HG02884 (cell line): ENCODE results near the gene SELENOO.

Experiments
- ATAC-seq: cut with Tn5 transposase; IDR thresholded peaks from one replicate; pipeline ENCODE4 v1.9.1; 2021; ENCODE audit warnings: mild to moderate bottlenecking, moderate library complexity; ENCODE audit not compliant: unreplicated experiment

The SELENOO gene

DNA sequence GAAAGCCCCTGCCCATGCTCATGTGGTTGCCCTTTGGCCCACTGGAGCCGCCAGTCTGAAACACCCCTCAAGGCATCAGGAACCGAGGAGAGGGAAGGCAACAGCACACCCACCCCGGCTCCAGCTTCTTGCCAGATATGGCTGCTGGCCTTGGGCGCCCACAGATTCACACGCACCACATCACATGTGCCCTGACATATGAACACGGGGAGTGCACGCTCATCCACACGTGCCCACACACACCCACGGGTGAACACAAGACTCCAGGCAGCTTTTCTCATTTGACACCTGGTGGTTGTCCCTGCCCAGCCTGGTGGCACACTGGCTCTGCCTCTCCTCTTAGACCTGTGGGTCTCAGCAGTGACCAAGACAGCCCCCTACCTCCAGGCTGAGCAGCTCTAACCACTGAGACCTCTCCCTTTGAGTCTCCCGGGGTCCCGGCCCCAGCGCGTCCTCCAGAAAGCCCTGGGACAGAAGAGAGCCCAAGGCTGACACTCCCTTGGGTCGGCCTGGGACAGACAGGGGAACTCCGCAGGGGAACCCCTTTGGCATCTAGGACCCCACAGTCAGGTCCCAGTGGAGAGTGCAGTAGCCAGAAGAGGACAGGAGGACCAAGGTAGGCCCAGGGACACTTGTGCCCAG lies 63.4 kb downstream of the SELENOO start:
- ATAC-seq = no peak

DNA sequence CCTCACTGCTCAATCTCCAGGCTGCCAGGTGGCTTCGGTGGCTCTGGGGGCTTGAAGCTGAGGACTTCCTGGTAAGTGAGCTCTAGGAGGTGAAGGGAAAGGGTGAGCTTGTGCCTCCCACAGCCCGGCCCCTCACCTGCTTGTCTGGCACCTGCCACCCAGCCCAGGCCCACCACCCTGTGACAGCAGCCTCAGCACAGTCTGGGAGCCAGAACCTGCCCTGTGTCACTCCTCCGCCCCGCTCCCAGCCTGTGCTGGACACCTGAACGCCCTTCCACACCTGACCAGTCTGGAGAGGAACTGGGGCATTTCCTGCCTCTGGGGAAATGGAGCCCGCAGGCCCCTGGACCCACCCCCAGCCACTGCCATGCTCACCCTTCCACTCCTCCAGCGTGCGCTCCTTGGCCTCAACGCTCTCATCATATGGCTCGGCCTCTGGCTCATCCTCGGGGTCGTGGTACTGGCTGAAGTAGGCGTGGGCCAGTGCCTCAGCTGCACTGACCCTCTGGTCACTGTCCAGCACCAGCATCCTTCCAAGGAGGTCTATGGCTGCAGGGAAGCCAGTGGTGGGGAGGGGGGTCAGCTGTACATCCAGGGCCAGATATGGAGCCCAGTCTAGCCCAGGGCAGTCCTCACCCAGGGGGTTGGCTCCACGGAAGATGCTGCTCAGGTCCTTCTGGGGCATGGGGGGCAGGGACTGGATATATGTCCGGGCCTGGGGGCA lies 64.3 kb downstream of the SELENOO start:
- no peak for ATAC-seq

DNA sequence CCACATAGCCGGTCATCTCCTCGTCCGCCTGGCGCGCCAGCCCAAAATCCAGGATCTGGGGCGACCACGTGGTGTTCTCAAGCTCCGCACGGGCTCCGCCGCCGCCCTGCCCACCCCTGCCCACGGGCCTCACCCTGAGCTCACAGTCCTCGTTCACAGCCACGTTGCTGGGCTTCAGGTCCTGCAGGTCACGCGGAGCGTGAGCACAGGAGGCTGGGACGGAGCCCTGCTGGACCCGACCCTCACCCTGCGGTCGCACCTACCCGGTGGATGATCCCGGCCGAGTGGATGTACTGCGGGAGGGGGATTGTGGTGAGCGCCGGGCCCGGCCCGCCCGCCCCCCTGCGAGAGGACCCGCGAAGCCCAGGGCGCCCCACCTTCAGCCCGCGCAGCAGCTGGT lies 66.2 kb downstream of the SELENOO start:
- no peak for ATAC-seq
